22Rv1 (cell line): Measurements from ENCODE around the gene RABGAP1L.

Experiments used
- ZFX ChIP-seq: fragments of 450-650 bp; IDR thresholded peaks from 2 replicates; pipeline ENCODE4 v1.6.1; 2017; ENCODE audit warnings: antibody characterized with exemption, borderline replicate concordance
- TF ChIP-seq, protein P1 (sequence below): fragments of 450-650 bp; IDR thresholded peaks from 2 replicates; pipeline ENCODE4 v1.5.1; 2017; ENCODE audit warnings: mild to moderate bottlenecking

DNA sequence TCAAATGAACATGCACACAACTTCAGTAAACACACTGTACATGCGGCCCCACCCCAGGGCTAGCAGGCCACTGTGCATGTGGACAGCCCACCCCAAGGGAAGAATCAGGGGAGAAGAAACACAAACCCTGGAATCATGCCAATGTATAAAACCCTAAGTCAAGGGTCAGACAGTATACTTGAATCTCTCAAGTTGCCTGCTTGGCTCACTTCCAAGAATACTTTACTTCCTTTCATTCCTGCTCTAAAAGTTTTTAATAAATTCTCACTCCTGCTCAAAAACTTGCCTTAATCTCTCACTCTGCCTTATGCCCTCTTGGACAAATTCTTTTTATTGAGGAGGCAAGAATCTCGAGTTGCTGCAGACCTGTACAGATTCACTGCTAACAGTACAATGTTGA lies 609.2 kb downstream of the RABGAP1L start:
- TF ChIP-seq, protein P1, sequence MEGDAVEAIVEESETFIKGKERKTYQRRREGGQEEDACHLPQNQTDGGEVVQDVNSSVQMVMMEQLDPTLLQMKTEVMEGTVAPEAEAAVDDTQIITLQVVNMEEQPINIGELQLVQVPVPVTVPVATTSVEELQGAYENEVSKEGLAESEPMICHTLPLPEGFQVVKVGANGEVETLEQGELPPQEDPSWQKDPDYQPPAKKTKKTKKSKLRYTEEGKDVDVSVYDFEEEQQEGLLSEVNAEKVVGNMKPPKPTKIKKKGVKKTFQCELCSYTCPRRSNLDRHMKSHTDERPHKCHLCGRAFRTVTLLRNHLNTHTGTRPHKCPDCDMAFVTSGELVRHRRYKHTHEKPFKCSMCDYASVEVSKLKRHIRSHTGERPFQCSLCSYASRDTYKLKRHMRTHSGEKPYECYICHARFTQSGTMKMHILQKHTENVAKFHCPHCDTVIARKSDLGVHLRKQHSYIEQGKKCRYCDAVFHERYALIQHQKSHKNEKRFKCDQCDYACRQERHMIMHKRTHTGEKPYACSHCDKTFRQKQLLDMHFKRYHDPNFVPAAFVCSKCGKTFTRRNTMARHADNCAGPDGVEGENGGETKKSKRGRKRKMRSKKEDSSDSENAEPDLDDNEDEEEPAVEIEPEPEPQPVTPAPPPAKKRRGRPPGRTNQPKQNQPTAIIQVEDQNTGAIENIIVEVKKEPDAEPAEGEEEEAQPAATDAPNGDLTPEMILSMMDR: no peak
- TF ChIP-seq ZFX: no peak
